Keratinocyte (primary cell): ENCODE data around the gene ARHGAP6.

Experiments used
- CTCF ChIP-seq, 3 experiments: IDR thresholded peaks in 1 of 3; conservative IDR thresholded peaks in 1 of 3; optimal IDR thresholded peaks in 1 of 3; 2 replicates in 2 of 3; 3 replicates in 1 of 3; pipeline versions ENCODE3 to v1.5.1; 2011; ENCODE audit warnings: low read length in 3 of 3, mild to moderate bottlenecking in 3 of 3, moderate library complexity in 2 of 3, control low read depth in 1 of 3, inconsistent platforms in 1 of 3; ENCODE audit not compliant: insufficient read depth in 2 of 3; ENCODE audit errors: extremely low read depth in 1 of 3
- EZH2 ChIP-seq: IDR thresholded peaks from one replicate; pipeline ENCODE4 v1.6.1; 2012; ENCODE audit warnings: inconsistent platforms, mild to moderate bottlenecking, low read length, moderate library complexity

- TF ChIP-seq CTCF (optimal IDR thresholded peaks at IDR 0.05 in 1 of 3, IDR thresholded peaks at IDR 0.05 in 1 of 3, conservative IDR thresholded peaks at IDR 0.05 in 1 of 3; ENCODE audit: extremely low read depth in 1 of 3, insufficient read depth in 2 of 3, low read length in 3 of 3) (no peak), EZH2 (no peak)
Measured at GRCh38 chrX:11481035-11481434, 184.7 kb downstream of the ARHGAP6 start.
